Uterus (tissue), 4 donors: ENCODE measurements around the gene GNLY. TPM values are rescaled to one million over a fixed set of nuclear protein-coding genes. Genes with fewer than 3 reads are reported as not detected.

Source experiments
- DNase-seq, 2 donors: peaks; one replicate each; pipeline ENCODE4 v3.0.0-alpha.2; 2019 to 2020
- H3K27ac ChIP-seq, 2 donors: fragments of 200-600 bp; sonication (generic); 1 replicate in 1 of 2; 2 replicates in 1 of 2; pipeline ENCODE4 v1.5.1; 2016 to 2018
- H3K27me3 ChIP-seq, 2 donors: fragments of 200-600 bp; sonication (generic); one replicate each; pipeline ENCODE4 v1.5.1; 2018 to 2019; ENCODE audit warnings: control low read depth in 1 of 2
- H3K36me3 ChIP-seq, 2 donors: fragments of 200-600 bp; sonication (generic); one replicate each; pipeline ENCODE4 v1.5.1; 2019; ENCODE audit warnings: control low read depth in 1 of 2
- H3K4me1 ChIP-seq, 2 donors: fragments of 200-600 bp; sonication (generic); one replicate each; pipeline ENCODE4 v1.5.1; 2018 to 2019; ENCODE audit warnings: control low read depth in 1 of 2
- H3K4me3 ChIP-seq, 2 donors: fragments of 200-600 bp; sonication (generic); 1 replicate in 1 of 2; 2 replicates in 1 of 2; pipeline ENCODE4 v1.5.1; 2018 to 2019; ENCODE audit warnings: mild to moderate bottlenecking in 1 of 2
- H3K9me3 ChIP-seq, 2 donors: fragments of 200-600 bp; sonication (generic); one replicate each; pipeline ENCODE4 v1.5.1; 2019; ENCODE audit warnings: control low read depth in 1 of 2
- POLR2A ChIP-seq, 2 donors: fragments of 450-650 bp; IDR thresholded peaks; one replicate each; pipeline ENCODE4 v1.6.1; 2016; ENCODE audit warnings: antibody characterized with exemption in 2 of 2, mild to moderate bottlenecking in 1 of 2, moderate library complexity in 1 of 2
- intact Hi-C: fragments of 100-400 bp; cut with DNase I; formaldehyde crosslinking; loops from one replicate; pipeline ENCODE4 v1.15.1; 2023; ENCODE audit warnings: low total_unique reads
- total RNA-seq, 4 donors: library from RNA; depleted of rRNA in 3 of 4; stranded (reverse); fragments of >200 nt in 3 of 4; gene quantifications; one replicate each; pipeline versions ENCODE4 v1.1.0 to v1.2.4, GENCODE V29; 2014 to 2023
- TF ChIP-seq, protein P1 (sequence below), 4 experiments: fragments of 200-600 bp in 2 of 4; fragments of 450-650 bp in 2 of 4; sonication (generic) in 2 of 4; IDR thresholded peaks; one replicate each; pipeline ENCODE4 v1.5.1; 2016 to 2019; ENCODE audit warnings: antibody characterized with exemption in 4 of 4, mild to moderate bottlenecking in 2 of 4, moderate library complexity in 1 of 4
- donor health status: DM: yes; HTN: yes; CAD: no.

GNLY gene
- total RNA-seq, 4 donors from 2014 or later, result 0.48 to 5.9 (median 4.8) TPM; not detected in 1

DNA sequence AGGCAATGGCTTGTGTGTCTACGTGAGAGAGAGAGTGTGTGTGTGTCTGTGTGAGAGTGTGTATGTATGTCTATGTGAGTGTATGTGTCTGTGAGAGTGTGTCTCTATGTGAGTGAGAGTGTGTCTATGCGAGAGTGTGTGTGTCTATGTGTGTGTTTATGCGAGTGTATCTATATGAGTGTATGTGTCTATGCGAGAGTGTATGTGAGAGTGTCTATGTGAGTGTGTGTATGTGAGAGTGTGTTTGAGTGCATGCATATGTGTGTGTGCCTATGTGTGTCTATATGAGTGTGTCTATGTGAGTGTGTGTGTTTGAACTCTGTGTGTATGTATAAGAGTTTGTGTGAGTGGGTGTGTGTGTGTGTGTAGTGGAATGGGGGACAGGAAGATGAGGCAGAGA is 9.8 kb upstream of the GNLY start:
- Histone ChIP-seq H3K27ac (no peak overlapping the region), H3K9me3 (no peaks in the 10 kb centered on the region), H3K27me3 (no peaks in the 10 kb centered on the region), H3K4me3 (no peak overlapping the region), H3K4me1 (no peaks in the 10 kb centered on the region), H3K36me3 (no peaks in the 10 kb centered on the region)
- intact Hi-C loops, result no loop called here
- DNase-seq, result no peak
- TF ChIP-seq, protein P1, sequence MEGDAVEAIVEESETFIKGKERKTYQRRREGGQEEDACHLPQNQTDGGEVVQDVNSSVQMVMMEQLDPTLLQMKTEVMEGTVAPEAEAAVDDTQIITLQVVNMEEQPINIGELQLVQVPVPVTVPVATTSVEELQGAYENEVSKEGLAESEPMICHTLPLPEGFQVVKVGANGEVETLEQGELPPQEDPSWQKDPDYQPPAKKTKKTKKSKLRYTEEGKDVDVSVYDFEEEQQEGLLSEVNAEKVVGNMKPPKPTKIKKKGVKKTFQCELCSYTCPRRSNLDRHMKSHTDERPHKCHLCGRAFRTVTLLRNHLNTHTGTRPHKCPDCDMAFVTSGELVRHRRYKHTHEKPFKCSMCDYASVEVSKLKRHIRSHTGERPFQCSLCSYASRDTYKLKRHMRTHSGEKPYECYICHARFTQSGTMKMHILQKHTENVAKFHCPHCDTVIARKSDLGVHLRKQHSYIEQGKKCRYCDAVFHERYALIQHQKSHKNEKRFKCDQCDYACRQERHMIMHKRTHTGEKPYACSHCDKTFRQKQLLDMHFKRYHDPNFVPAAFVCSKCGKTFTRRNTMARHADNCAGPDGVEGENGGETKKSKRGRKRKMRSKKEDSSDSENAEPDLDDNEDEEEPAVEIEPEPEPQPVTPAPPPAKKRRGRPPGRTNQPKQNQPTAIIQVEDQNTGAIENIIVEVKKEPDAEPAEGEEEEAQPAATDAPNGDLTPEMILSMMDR (IDR thresholded peaks at IDR 0.05), result no peak
- no peak for TF ChIP-seq POLR2A (IDR thresholded peaks at IDR 0.05)

DNA sequence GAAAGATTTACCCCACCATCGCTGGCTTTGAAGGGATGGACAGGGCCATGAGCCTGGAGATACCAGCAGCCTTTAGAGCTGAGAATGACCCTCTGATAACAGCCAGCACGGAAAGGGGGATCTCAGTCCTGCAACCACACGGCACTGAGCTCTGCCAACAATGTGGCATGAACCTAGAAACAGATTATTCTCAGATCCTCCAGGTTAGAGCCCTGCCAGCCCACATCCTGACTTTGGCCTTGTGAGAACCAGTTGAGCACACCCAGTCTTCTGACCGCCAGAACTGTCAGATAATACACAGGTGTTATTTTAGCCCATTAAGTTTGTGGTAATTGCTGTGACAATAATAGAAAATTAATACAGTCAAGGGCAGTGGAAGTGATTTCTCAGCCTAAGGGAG is 9.4 kb upstream of the GNLY start:
- Histone ChIP-seq H3K27ac (no peak overlapping the region), H3K4me3 (no peak overlapping the region), H3K4me1 (no peaks in the 10 kb centered on the region), H3K27me3 (no peaks in the 10 kb centered on the region), H3K9me3 (no peaks in the 10 kb centered on the region), H3K36me3 (no peaks in the 10 kb centered on the region)
- DNase-seq, result no peak
- TF ChIP-seq, protein P1 (IDR thresholded peaks at IDR 0.05), result no peak
- TF ChIP-seq POLR2A (IDR thresholded peaks at IDR 0.05), result no peak
- intact Hi-C loops, result no loop called here

DNA sequence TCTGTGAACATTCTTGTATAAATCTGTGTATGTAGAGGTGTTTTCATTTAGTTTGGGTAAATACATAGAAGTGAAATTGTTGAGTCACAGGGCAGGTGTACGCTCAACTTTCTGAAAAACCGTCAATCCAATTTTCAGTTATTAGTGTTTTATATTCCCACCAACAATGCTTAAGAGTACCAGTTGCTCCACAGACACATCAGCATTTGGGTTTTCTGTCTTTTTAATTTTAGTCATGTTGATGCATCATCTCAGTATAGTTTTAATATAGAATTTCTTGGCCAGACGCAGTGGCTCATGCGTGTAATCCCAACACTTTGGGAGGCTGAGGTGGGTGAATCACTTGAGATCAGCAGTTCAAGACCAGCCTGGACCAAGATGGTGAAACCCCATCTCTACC is 3.2 kb upstream of the GNLY start:
- H3K27ac ChIP-seq, result no peak overlapping the region
- TF ChIP-seq POLR2A (IDR thresholded peaks at IDR 0.05), result no peak
- TF ChIP-seq, protein P1 (IDR thresholded peaks at IDR 0.05), result no peak
- no peaks in the 10 kb centered on the region for H3K36me3 ChIP-seq
- H3K4me3 ChIP-seq, result no peak overlapping the region
- intact Hi-C loops, result no loop called here
- DNase-seq, result no peak
- no peaks in the 10 kb centered on the region for H3K4me1 ChIP-seq
- no peaks in the 10 kb centered on the region for H3K9me3 ChIP-seq
- no peaks in the 10 kb centered on the region for H3K27me3 ChIP-seq

DNA sequence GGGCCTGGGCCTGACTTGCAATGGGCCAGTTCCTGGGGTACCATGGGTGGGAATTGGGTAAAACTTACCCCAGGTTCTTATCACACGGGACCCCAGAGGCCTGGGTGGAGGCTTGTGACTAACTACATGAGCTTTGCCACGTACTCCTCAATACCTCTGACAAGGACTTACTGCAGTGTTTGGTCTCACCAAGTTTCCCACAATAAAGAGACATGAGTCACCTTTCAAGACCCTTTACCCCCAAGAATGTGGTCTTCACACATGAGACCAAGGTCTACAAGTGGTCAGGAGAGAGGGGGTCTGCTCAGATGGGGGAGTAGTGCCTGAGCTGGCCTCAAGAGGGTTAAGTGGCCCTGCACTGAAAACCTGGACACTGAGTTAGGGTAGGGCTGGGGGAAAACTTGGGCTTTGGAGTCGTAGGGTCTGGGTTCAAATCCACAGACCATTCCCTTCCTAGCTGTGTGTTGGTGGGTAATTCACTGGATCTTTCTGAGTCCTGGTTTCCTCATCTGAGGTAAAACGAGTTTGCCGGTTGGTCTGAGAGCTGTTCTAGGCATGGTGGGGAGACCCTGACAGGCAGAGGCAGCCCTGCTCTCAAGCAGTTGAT is 2.0 kb upstream of the GNLY start:
- Histone ChIP-seq H3K27ac (no peak overlapping the region), H3K9me3 (no peaks in the 10 kb centered on the region), H3K36me3 (no peaks in the 10 kb centered on the region), H3K4me1 (no peaks in the 10 kb centered on the region), H3K4me3 (no peak overlapping the region), H3K27me3 (no peaks in the 10 kb centered on the region)
- DNase-seq, result no peak
- no peak for TF ChIP-seq POLR2A (IDR thresholded peaks at IDR 0.05)
- TF ChIP-seq, protein P1 (IDR thresholded peaks at IDR 0.05), result no peak
- intact Hi-C loops, result no loop called here

DNA sequence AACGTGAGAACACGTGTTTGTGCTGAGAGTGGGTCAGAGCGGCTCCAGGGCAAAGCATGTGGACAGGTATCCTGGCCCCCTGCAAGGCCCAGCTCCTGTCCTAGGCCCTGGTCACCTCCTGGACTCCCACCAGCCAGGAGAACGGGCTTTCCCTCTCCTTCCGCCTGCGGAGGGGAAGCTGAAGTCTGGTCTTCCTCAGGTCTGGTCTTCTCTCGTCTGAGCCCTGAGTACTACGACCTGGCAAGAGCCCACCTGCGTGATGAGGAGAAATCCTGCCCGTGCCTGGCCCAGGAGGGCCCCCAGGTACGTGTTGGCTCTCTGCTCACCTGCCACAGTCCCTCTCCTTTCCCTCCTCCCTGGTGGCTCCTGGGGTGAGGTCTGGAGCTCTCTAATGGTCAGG is 963 bp downstream of the GNLY start:
- H3K27ac ChIP-seq, result no peak overlapping the region
- DNase-seq, result no peak
- no peaks in the 10 kb centered on the region for H3K27me3 ChIP-seq
- H3K9me3 ChIP-seq, result no peaks in the 10 kb centered on the region
- intact Hi-C loops, result no loop called here
- H3K4me1 ChIP-seq, result no peaks in the 10 kb centered on the region
- H3K36me3 ChIP-seq, result no peaks in the 10 kb centered on the region
- no peak overlapping the region for H3K4me3 ChIP-seq
- TF ChIP-seq, protein P1 (IDR thresholded peaks at IDR 0.05), result no peak
- no peak for TF ChIP-seq POLR2A (IDR thresholded peaks at IDR 0.05)
